Uterus (tissue), 4 donors: ENCODE data around the gene PSMA6. TPM values are rescaled to one million over a fixed set of nuclear protein-coding genes. Genes with fewer than 3 reads are reported as not detected.

ENCODE experiments used
- DNase-seq, 2 donors: peaks; one replicate each; pipeline ENCODE4 v3.0.0-alpha.2; 2019 to 2020
- H3K27ac ChIP-seq, 2 donors: fragments of 200-600 bp; sonication (generic); 1 replicate in 1 of 2; 2 replicates in 1 of 2; pipeline ENCODE4 v1.5.1; 2016 to 2018
- H3K27me3 ChIP-seq, 2 donors: fragments of 200-600 bp; sonication (generic); one replicate each; pipeline ENCODE4 v1.5.1; 2018 to 2019; ENCODE audit warnings: control low read depth in 1 of 2
- H3K36me3 ChIP-seq, 2 donors: fragments of 200-600 bp; sonication (generic); one replicate each; pipeline ENCODE4 v1.5.1; 2019; ENCODE audit warnings: control low read depth in 1 of 2
- H3K4me1 ChIP-seq, 2 donors: fragments of 200-600 bp; sonication (generic); one replicate each; pipeline ENCODE4 v1.5.1; 2018 to 2019; ENCODE audit warnings: control low read depth in 1 of 2
- H3K4me3 ChIP-seq, 2 donors: fragments of 200-600 bp; sonication (generic); 1 replicate in 1 of 2; 2 replicates in 1 of 2; pipeline ENCODE4 v1.5.1; 2018 to 2019; ENCODE audit warnings: mild to moderate bottlenecking in 1 of 2
- H3K9me3 ChIP-seq, 2 donors: fragments of 200-600 bp; sonication (generic); one replicate each; pipeline ENCODE4 v1.5.1; 2019; ENCODE audit warnings: control low read depth in 1 of 2
- POLR2A ChIP-seq, 2 donors: fragments of 450-650 bp; IDR thresholded peaks; one replicate each; pipeline ENCODE4 v1.6.1; 2016; ENCODE audit warnings: antibody characterized with exemption in 2 of 2, mild to moderate bottlenecking in 1 of 2, moderate library complexity in 1 of 2
- intact Hi-C: fragments of 100-400 bp; cut with DNase I; formaldehyde crosslinking; loops from one replicate; pipeline ENCODE4 v1.15.1; 2023; ENCODE audit warnings: low total_unique reads
- total RNA-seq, 4 donors: library from RNA; depleted of rRNA in 3 of 4; stranded (reverse); fragments of >200 nt in 3 of 4; gene quantifications; one replicate each; pipeline versions ENCODE4 v1.1.0 to v1.2.4, GENCODE V29; 2014 to 2023
- TF ChIP-seq, protein P1 (sequence below), 4 experiments: fragments of 200-600 bp in 2 of 4; fragments of 450-650 bp in 2 of 4; sonication (generic) in 2 of 4; IDR thresholded peaks; one replicate each; pipeline ENCODE4 v1.5.1; 2016 to 2019; ENCODE audit warnings: antibody characterized with exemption in 4 of 4, mild to moderate bottlenecking in 2 of 4, moderate library complexity in 1 of 4
- donor health status: DM: yes; HTN: yes; CAD: no.

Gene PSMA6
- total RNA-seq, 4 donors from 2014 or later, result 114 to 180 (median 142) TPM

DNA sequence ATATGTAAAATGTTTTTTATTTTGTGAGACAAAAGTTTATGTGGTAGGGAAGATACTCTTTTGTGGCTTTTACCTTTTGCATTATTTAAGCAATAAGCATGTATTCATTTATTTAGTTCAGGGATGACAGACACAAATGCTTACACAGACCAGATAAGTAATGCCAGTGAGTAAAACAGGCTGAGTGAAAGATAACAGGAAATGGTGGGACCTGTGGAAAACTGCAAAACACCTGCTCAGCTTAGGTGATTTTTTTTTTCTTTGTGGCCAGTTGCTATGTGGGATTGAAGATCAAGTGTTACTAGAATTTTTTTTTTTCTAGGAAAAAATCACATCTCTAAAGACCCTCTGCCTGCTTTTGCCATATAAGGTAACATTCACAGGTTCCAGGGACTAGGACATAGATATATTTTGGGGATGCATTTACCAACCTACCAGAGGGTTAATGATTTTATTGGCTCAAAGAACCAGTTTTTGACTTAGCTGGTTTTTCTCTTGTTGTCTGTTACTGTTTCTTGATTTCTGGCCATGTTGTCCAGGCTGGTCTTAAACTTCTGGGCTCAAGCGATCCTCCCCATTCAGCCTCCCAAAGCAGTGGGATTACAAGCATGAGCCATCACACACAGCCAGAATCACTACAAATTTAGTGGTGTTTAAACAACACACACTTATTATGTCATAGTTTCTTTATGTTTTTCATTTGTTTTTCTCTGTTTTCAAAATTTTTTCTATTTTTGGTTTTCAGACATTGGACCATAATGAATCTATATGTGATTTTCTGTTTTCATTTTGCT is 9.8 kb downstream of the PSMA6 start:
- no peak for TF ChIP-seq POLR2A (IDR thresholded peaks at IDR 0.05)
- TF ChIP-seq, protein P1, sequence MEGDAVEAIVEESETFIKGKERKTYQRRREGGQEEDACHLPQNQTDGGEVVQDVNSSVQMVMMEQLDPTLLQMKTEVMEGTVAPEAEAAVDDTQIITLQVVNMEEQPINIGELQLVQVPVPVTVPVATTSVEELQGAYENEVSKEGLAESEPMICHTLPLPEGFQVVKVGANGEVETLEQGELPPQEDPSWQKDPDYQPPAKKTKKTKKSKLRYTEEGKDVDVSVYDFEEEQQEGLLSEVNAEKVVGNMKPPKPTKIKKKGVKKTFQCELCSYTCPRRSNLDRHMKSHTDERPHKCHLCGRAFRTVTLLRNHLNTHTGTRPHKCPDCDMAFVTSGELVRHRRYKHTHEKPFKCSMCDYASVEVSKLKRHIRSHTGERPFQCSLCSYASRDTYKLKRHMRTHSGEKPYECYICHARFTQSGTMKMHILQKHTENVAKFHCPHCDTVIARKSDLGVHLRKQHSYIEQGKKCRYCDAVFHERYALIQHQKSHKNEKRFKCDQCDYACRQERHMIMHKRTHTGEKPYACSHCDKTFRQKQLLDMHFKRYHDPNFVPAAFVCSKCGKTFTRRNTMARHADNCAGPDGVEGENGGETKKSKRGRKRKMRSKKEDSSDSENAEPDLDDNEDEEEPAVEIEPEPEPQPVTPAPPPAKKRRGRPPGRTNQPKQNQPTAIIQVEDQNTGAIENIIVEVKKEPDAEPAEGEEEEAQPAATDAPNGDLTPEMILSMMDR (IDR thresholded peaks at IDR 0.05), result no peak
- H3K27me3 ChIP-seq, result no peaks in the 10 kb centered on the region
- DNase-seq, result no peak
- no peaks in the 10 kb centered on the region for H3K9me3 ChIP-seq
- no peaks in the 10 kb centered on the region for H3K36me3 ChIP-seq
- no peak overlapping the region for H3K4me3 ChIP-seq
- no peaks in the 10 kb centered on the region for H3K4me1 ChIP-seq
- no peak overlapping the region for H3K27ac ChIP-seq
- intact Hi-C loops, result no loop called here

DNA sequence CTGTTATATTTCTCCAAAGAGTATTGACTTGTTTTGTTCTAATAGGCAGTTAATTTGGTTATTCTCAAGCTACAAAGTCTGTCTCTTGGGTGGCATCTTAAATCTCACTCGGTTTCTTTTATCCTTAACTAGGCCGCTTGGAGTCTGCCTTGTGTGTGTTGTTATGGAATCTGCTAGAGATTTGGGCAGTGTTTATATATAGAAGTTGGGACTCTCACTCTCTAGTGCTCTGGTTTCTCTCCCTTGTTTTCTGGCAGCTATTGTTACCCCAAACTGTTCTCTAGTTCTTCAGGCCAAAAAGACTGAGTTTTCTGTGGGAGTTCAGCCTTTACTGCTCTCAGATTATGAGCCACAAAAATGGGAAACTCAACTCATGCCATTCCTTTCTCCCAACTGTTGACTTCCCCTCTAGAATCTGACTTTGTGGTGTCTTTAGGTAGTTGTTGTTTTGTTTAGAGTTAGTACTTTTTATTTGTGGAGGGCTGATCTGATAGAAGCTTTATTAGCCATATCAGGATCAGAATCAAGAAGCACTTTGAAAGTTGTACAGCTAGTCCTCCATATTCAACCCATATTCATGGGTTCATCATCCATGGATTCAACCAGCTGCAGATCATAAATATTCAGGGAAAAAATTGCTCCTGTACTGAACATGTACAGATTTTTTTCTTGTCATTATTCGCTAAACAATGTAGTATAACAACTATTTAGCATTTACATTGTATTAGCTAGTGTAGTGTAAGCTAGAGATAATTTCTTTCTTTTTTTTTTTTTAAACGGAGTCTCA is 11.2 kb downstream of the PSMA6 start:
- Histone ChIP-seq H3K27ac (no peak overlapping the region), H3K27me3 (no peaks in the 10 kb centered on the region), H3K4me1 (no peaks in the 10 kb centered on the region), H3K36me3 (no peaks in the 10 kb centered on the region), H3K4me3 (no peak overlapping the region), H3K9me3 (no peaks in the 10 kb centered on the region)
- TF ChIP-seq, protein P1 (IDR thresholded peaks at IDR 0.05), result no peak
- TF ChIP-seq POLR2A (IDR thresholded peaks at IDR 0.05), result no peak
- DNase-seq, result no peak
- intact Hi-C loops, result no loop called here

DNA sequence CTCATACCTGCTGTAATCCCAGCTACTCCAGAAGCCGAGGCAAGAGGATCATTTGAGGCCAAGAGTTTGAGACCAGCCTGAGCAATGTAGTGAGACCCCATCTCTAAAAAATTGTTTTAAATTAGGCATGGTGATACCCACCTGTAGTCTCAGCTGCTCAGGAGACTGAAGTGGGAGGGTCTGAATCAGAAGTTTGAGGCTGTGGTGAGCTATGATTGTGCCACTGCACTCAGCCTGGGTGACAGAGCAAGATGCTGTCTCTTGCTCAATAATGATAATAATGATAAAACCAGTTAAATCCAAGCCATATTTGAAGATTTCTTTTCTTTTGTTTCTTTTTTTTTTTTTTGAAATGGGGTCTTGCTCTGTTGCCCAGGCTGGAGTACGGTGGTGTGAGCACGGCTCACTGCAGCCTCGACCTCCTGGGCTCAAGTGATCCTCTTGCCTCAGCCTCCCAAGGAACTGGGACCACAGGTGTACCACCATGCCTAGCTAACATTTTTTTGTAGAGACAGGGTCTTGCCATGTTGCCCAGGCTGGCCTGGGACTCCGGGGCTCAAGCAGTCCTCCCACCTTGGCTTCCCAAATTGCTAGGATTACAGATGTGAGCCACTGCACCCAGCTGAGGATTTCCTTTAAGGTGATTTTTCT is 12.8 kb downstream of the PSMA6 start:
- no peaks in the 10 kb centered on the region for H3K9me3 ChIP-seq
- H3K4me3 ChIP-seq, result no peak overlapping the region
- no peak overlapping the region for H3K27ac ChIP-seq
- no peaks in the 10 kb centered on the region for H3K36me3 ChIP-seq
- DNase-seq, result no peak
- intact Hi-C loops, result no loop called here
- no peak for TF ChIP-seq POLR2A (IDR thresholded peaks at IDR 0.05)
- TF ChIP-seq, protein P1 (IDR thresholded peaks at IDR 0.05), result no peak
- no peaks in the 10 kb centered on the region for H3K27me3 ChIP-seq
- H3K4me1 ChIP-seq, result no peaks in the 10 kb centered on the region

DNA sequence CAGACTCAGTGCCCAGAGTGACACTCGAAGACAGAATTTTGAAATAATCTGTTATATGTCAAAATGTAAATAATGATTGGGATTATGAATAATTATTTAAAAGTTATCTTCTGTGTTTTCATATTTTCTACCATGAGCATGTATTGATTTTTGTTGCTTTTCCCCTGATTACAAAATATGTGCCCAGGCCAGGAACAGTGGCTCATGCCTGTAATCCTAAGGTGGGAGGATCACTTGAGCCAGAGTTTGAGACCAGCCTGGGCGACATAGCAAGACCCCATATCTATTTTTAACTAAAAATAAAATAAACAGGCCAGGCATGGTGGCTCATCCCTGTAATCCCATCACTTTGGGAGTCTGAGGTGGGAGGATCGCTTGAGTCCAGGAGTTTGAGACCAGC is 13.5 kb downstream of the PSMA6 start:
- TF ChIP-seq POLR2A (IDR thresholded peaks at IDR 0.05), result no peak
- TF ChIP-seq, protein P1 (IDR thresholded peaks at IDR 0.05), result no peak
- no peak overlapping the region for H3K27ac ChIP-seq
- no peak for DNase-seq
- intact Hi-C loops, result no loop called here
- no peak overlapping the region for H3K4me3 ChIP-seq
- H3K36me3 ChIP-seq, result no peaks in the 10 kb centered on the region
- no peaks in the 10 kb centered on the region for H3K27me3 ChIP-seq
- no peaks in the 10 kb centered on the region for H3K9me3 ChIP-seq
- no peaks in the 10 kb centered on the region for H3K4me1 ChIP-seq

DNA sequence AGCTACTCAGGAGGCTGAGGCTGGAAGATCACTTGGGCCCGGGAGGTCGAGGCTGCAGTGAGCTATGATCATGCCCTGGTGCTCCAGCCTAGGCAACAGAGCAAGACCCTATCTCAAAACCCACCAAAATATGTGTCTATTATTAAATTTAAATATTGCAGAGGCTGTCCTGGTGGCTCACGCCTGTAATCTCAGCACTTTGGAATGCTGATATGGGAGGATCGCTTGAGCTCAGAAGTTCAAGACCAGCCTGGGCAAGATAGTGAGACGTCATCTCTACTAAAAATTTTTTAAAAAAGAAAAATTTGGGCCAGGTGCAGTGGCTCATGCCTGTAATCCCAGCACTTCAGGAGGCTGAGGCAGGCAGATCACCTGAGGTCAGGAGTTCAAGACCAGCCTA is 13.9 kb downstream of the PSMA6 start:
- TF ChIP-seq POLR2A (IDR thresholded peaks at IDR 0.05), result no peak
- H3K4me1 ChIP-seq, result no peaks in the 10 kb centered on the region
- intact Hi-C loops, result no loop called here
- no peak for DNase-seq
- H3K9me3 ChIP-seq, result no peaks in the 10 kb centered on the region
- no peak overlapping the region for H3K4me3 ChIP-seq
- H3K27ac ChIP-seq, result no peak overlapping the region
- H3K27me3 ChIP-seq, result no peaks in the 10 kb centered on the region
- no peaks in the 10 kb centered on the region for H3K36me3 ChIP-seq
